GM11168 (cell line): ENCODE results near the gene PRKAG1.

Source experiments
- in situ Hi-C: fragments of 300-500 bp; cut with MboI; formaldehyde crosslinking; loops from one replicate; pipeline ENCODE4 v1.12.0; 2022; ENCODE audit warnings: low sequenced_read_pairs; ENCODE audit not compliant: unreplicated experiment

Gene PRKAG1

GRCh38 chr12:49032679-49033447 lies 14.3 kb upstream of the PRKAG1 start:
- in situ Hi-C loops = no loop called here

GRCh38 chr12:49032276-49032675 lies 13.7 kb upstream of the PRKAG1 start:
- in situ Hi-C loops = no loop called here

GRCh38 chr12:49031573-49032161 lies 13.1 kb upstream of the PRKAG1 start:
- in situ Hi-C loops = no loop called here

GRCh38 chr12:49030714-49031572 lies 12.4 kb upstream of the PRKAG1 start:
- in situ Hi-C loops = no loop called here

- in situ Hi-C loops = no loop called here
These were observed 11.5 kb upstream of the PRKAG1 start for GRCh38 chr12:49030119-49030518.

- in situ Hi-C loops = no loop called here
These were observed 10.2 kb upstream of the PRKAG1 start for GRCh38 chr12:49028666-49029275.

GRCh38 chr12:49027846-49028555 lies 9.4 kb upstream of the PRKAG1 start:
- in situ Hi-C loops = no loop called here

- in situ Hi-C loops = no loop called here
These were observed 8.3 kb upstream of the PRKAG1 start for GRCh38 chr12:49026678-49027480.

- in situ Hi-C loops = no loop called here
These were observed 7.5 kb upstream of the PRKAG1 start for GRCh38 chr12:49026101-49026500.

- in situ Hi-C loops = no loop called here
These were observed 6.9 kb upstream of the PRKAG1 start for GRCh38 chr12:49025463-49025862.

- in situ Hi-C loops = no loop called here
These were observed 6.0 kb upstream of the PRKAG1 start for GRCh38 chr12:49024543-49024942.

GRCh38 chr12:49023812-49024211 lies 5.2 kb upstream of the PRKAG1 start:
- in situ Hi-C loops = no loop called here

GRCh38 chr12:49022558-49023178 lies 4.1 kb upstream of the PRKAG1 start:
- in situ Hi-C loops = no loop called here

- in situ Hi-C loops = no loop called here
These were observed 2.8 kb upstream of the PRKAG1 start for GRCh38 chr12:49021292-49021915.

GRCh38 chr12:49020441-49020840 lies 1.9 kb upstream of the PRKAG1 start:
- in situ Hi-C loops = no loop called here

- in situ Hi-C loops = no loop called here
These were observed 1.1 kb upstream of the PRKAG1 start for GRCh38 chr12:49019443-49020324.

- in situ Hi-C loops = no loop called here
These were observed 499 bp upstream of the PRKAG1 start for GRCh38 chr12:49019120-49019430.

GRCh38 chr12:49017891-49018260 lies 700 bp downstream of the PRKAG1 start:
- in situ Hi-C loops = no loop called here
